Common myeloid progenitor, CD34-positive (primary cell): ENCODE data around the gene PLCB4.
"Not testable (repeated sequence)": the region's sequence is repeated elsewhere in the genome, so short reads cannot be mapped to it uniquely, and the experiment has no call there.

Source experiments
- CTCF ChIA-PET: fragments of 350-600 bp; sonication (Branson Sonifier 250); formaldehyde crosslinking; loops from one replicate; lab custom pipeline; 2021; ENCODE audit warnings: antibody characterized with exemption; lab: Charles Lee
- POLR2A ChIA-PET: fragments of 350-600 bp; sonication (Branson Sonifier 250); formaldehyde crosslinking; loops from one replicate; lab custom pipeline; 2021; ENCODE audit warnings: antibody characterized with exemption; lab: Charles Lee
- DNase-seq, 3 donors: peaks; one replicate each; pipeline versions ENCODE4 v3.0.0 to v3.0.0-alpha.2; 2013
- H3K27ac ChIP-seq, 2 experiments: 1 replicate in 1 of 2; 2 replicates in 1 of 2; pipeline ENCODE4 v1.7.0; 2013; ENCODE audit warnings: inconsistent platforms in 2 of 2, low read length in 2 of 2, mild to moderate bottlenecking in 2 of 2, low read depth in 1 of 2, moderate library complexity in 1 of 2; ENCODE audit not compliant: severe bottlenecking in 2 of 2, insufficient read depth in 1 of 2, poor library complexity in 1 of 2
- H3K27me3 ChIP-seq, 5 experiments: replicated peaks in 2 of 5; 1 replicate in 3 of 5; 2 replicates in 2 of 5; pipeline versions ENCODE4 v1.6.1 to v1.7.0; 2013; ENCODE audit warnings: low read length in 4 of 5, mild to moderate bottlenecking in 2 of 5, moderate library complexity in 2 of 5, inconsistent platforms in 1 of 5; ENCODE audit not compliant: insufficient read depth in 5 of 5, control insufficient read depth in 4 of 5
- H3K36me3 ChIP-seq, 4 experiments: 1 replicate in 2 of 4; 2 replicates in 2 of 4; pipeline versions ENCODE4 v1.6.1 to v1.7.0; 2013; ENCODE audit warnings: low read length in 3 of 4, control low read depth in 1 of 4, mild to moderate bottlenecking in 1 of 4; ENCODE audit not compliant: control insufficient read depth in 4 of 4, insufficient read depth in 4 of 4
- H3K4me1 ChIP-seq, 4 experiments: 1 replicate in 3 of 4; 2 replicates in 1 of 4; pipeline versions ENCODE4 v1.6.1 to v1.7.1; 2013; ENCODE audit warnings: low read length in 3 of 4, mild to moderate bottlenecking in 3 of 4, control low read depth in 1 of 4, inconsistent platforms in 1 of 4, moderate library complexity in 1 of 4; ENCODE audit not compliant: control insufficient read depth in 4 of 4, insufficient read depth in 4 of 4; ENCODE audit errors: control extremely low read depth in 1 of 4
- H3K4me3 ChIP-seq, 7 experiments: 1 replicate in 4 of 7; 2 replicates in 3 of 7; pipeline versions ENCODE4 v1.5.1 to v1.7.0; 2013; ENCODE audit warnings: mild to moderate bottlenecking in 7 of 7, low read length in 6 of 7, moderate library complexity in 6 of 7, inconsistent platforms in 2 of 7, low read depth in 2 of 7, control low read depth in 1 of 7; ENCODE audit not compliant: insufficient read depth in 4 of 7, control insufficient read depth in 1 of 7; ENCODE audit errors: extremely low read depth in 1 of 7
- H3K9me3 ChIP-seq, 5 experiments: 1 replicate in 4 of 5; 2 replicates in 1 of 5; pipeline versions ENCODE4 v1.6.1 to v1.7.1; 2013; ENCODE audit warnings: low read length in 4 of 5, mild to moderate bottlenecking in 2 of 5, inconsistent platforms in 1 of 5, low read depth in 1 of 5, moderate library complexity in 1 of 5; ENCODE audit not compliant: control insufficient read depth in 4 of 5, insufficient read depth in 2 of 5; ENCODE audit errors: control extremely low read depth in 1 of 5
- WGBS: methylation state at CpG from one replicate; pipeline ENCODE4 v1.1.5; 2013; ENCODE audit not compliant: insufficient coverage; 5-methylcytosine and 5-hydroxymethylcytosine counted together

PLCB4 gene

GRCh38 chr20:9038791-9039535 is 29.9 kb upstream of the PLCB4 start:
- Histone ChIP-seq H3K36me3 (no peaks in the 10 kb centered on the region), H3K4me3 (no peak overlapping the region), H3K9me3 (no peaks in the 10 kb centered on the region), H3K4me1 (no peaks in the 10 kb centered on the region), H3K27me3 (no peaks in the 10 kb centered on the region), H3K27ac (no peak overlapping the region)
- WGBS: 83% methylated on average over 3 of the region's 6 CpGs
- POLR2A ChIA-PET: no interaction called here
- no peak for DNase-seq
- CTCF ChIA-PET: interaction anchor here (0.7 to 0.8 kb wide), 2 partner anchors 22 to 191 kb away, joined by 3 read pairs; no protein-coding TSS in a partner anchor

- CTCF ChIA-PET: interaction anchor here (1.1 kb wide), 1 partner anchor 29 kb away, joined by 3 read pairs; no protein-coding TSS in a partner anchor
Measured at GRCh38 chr20:9040863-9041524, 27.9 kb upstream of the PLCB4 start.

GRCh38 chr20:9043364-9043763 is 25.5 kb upstream of the PLCB4 start:
- no peak for DNase-seq
- Histone ChIP-seq H3K4me1 (no peaks in the 10 kb centered on the region), H3K27me3 (no peaks in the 10 kb centered on the region), H3K9me3 (peaks cover 0 to 7% (median 3%) of the 10 kb centered on the region in 5 experiments), H3K27ac (no peak overlapping the region), H3K36me3 (no peaks in the 10 kb centered on the region), H3K4me3 (no peak overlapping the region)
- CTCF ChIA-PET: interaction anchor here (0.6 kb wide), 1 partner anchor 96 kb away, joined by 3 read pairs; no protein-coding TSS in a partner anchor
- POLR2A ChIA-PET: no interaction called here
- 93% methylated on average over 3 of the region's 5 CpGs for WGBS

More at GRCh38 chr20:9040863-9041524, 27.9 kb upstream of the PLCB4 start:
- POLR2A ChIA-PET: no interaction called here
- H3K36me3 ChIP-seq: no peaks in the 10 kb centered on the region
- H3K4me1 ChIP-seq: no peaks in the 10 kb centered on the region
- no peak for DNase-seq
- H3K27ac ChIP-seq: no peak overlapping the region
- H3K27me3 ChIP-seq: no peaks in the 10 kb centered on the region
- H3K4me3 ChIP-seq: no peak overlapping the region
- no CpG with 5 or more reads among the region's 1 CpG for WGBS
- no peaks in the 10 kb centered on the region for H3K9me3 ChIP-seq

GRCh38 chr20:9047928-9048327 is 21.0 kb upstream of the PLCB4 start:
- H3K9me3 ChIP-seq: peaks cover 0 to 14% (median 4%) of the 10 kb centered on the region in 5 experiments
- DNase-seq, CTCF ChIA-PET, H3K27me3 ChIP-seq, POLR2A ChIA-PET, H3K36me3 ChIP-seq, H3K27ac ChIP-seq, H3K4me3 ChIP-seq: not testable (repeated sequence)
- WGBS: no CpG with 5 or more reads among the region's 1 CpG
- H3K4me1 ChIP-seq: peaks cover 0 to 13% (median 4%) of the 10 kb centered on the region in 4 experiments

- ChIA-PET POLR2A (no interaction called here), CTCF (interaction anchor here (1.3 kb wide), 1 partner anchor 198 kb away, joined by 3 read pairs; no protein-coding TSS in a partner anchor)
- Histone ChIP-seq H3K36me3 (no peaks in the 10 kb centered on the region), H3K27ac (no peak overlapping the region), H3K4me1 (peaks cover 0 to 29% (median 15%) of the 10 kb centered on the region in 4 experiments), H3K9me3 (peaks cover 0 to 14% (median 4%) of the 10 kb centered on the region in 5 experiments), H3K27me3 (no peaks in the 10 kb centered on the region), H3K4me3 (no peak overlapping the region)
- peak in 2 of 3 donors; percentile 57 to 70 for DNase-seq
- WGBS: 100% methylated on average over 2 of the region's 2 CpGs
Measured at GRCh38 chr20:9051508-9051907, 17.4 kb upstream of the PLCB4 start.

- no peak for DNase-seq
- 78% methylated on average over 3 of the region's 3 CpGs for WGBS
- CTCF ChIA-PET: interaction anchor here (1.3 kb wide), 1 partner anchor 198 kb away, joined by 3 read pairs; no protein-coding TSS in a partner anchor
- Histone ChIP-seq H3K4me1 (peaks cover 0 to 29% (median 15%) of the 10 kb centered on the region in 4 experiments), H3K27ac (no peak overlapping the region), H3K36me3 (no peaks in the 10 kb centered on the region), H3K27me3 (no peaks in the 10 kb centered on the region), H3K4me3 (no peak overlapping the region), H3K9me3 (peaks cover 0 to 14% (median 4%) of the 10 kb centered on the region in 5 experiments)
- POLR2A ChIA-PET: no interaction called here
Measured at GRCh38 chr20:9052136-9052535, 16.8 kb upstream of the PLCB4 start.
